T-helper 17 cell (primary cell): ENCODE measurements around the gene SPOCK1. TPM values are rescaled to one million over a fixed set of nuclear protein-coding genes. Genes with fewer than 3 reads are reported as not detected.
"Not testable (repeated sequence)": the region's sequence is repeated elsewhere in the genome, so short reads cannot be mapped to it uniquely, and the experiment has no call there.

Experiments
- ATAC-seq: fragments of 150-1000 bp; cut with Tn5 transposase; 2 replicates; pipeline ENCODE4 v1.10.0; 2021; ENCODE audit warnings: mild to moderate bottlenecking, moderate library complexity
- DNase-seq, 3 donors: peaks; one replicate each; pipeline versions ENCODE4 v3.0.0 to v3.0.0-alpha.2; 2020 to 2021
- H3K9me3 ChIP-seq: one replicate; pipeline ENCODE4 v1.7.0; 2013; ENCODE audit warnings: low read length, mild to moderate bottlenecking; ENCODE audit not compliant: control insufficient read depth, poor library complexity, severe bottlenecking
- H3K27ac Mint-ChIP-seq: one replicate; pipeline ENCODE4 v1.8.0; 2022; ENCODE audit warnings: mild to moderate bottlenecking, moderate library complexity, mixed read lengths
- H3K27me3 Mint-ChIP-seq: one replicate; pipeline ENCODE4 v1.8.0; 2022; ENCODE audit warnings: mixed read lengths
- H3K36me3 Mint-ChIP-seq: one replicate; pipeline ENCODE4 v1.8.0; 2022; ENCODE audit warnings: low read depth, mixed read lengths
- H3K4me1 Mint-ChIP-seq: one replicate; pipeline ENCODE4 v1.8.0; 2022; ENCODE audit warnings: mild to moderate bottlenecking, mixed read lengths
- H3K4me3 Mint-ChIP-seq: one replicate; pipeline ENCODE4 v1.8.0; 2022; ENCODE audit warnings: mild to moderate bottlenecking, moderate library complexity, mixed read lengths
- total RNA-seq, 4 donors: library from RNA in 2 of 4; stranded (reverse) in 2 of 4; gene quantifications; one replicate each; pipeline ENCODE4 v1.2.3 and lab custom pipeline; 2022 to 2026

The SPOCK1 gene
- total RNA-seq, 2 donors from 2014 or later: not detected

DNA sequence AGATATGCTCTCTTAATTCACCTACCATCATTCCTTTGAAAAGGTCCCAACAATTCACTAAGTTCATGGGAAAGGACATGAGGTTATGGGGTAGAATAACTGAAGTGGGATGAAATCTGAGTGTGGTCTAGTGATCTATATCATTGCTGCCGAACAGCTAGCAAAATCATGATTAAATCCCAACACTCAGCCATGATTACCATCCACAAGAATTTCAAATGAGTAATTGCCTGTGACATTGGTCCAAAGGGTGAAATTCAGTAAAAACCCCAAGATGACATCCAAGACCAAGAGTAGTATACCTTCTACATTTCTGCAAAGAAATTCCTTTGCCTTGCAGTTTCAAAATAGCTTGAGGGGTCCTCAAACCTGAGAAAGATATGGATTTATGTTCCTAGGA, 225.6 kb downstream of the SPOCK1 start:
- H3K4me1 Mint-ChIP-seq: no peaks in the 10 kb centered on the region
- ATAC-seq (no peak), DNase-seq (no peak)
- H3K27ac Mint-ChIP-seq: no peak overlapping the region
- peaks cover 10% of the 10 kb centered on the region for H3K27me3 Mint-ChIP-seq
- H3K4me3 Mint-ChIP-seq: no peak overlapping the region
- no peaks in the 10 kb centered on the region for H3K9me3 ChIP-seq
- H3K36me3 Mint-ChIP-seq: no peaks in the 10 kb centered on the region

DNA sequence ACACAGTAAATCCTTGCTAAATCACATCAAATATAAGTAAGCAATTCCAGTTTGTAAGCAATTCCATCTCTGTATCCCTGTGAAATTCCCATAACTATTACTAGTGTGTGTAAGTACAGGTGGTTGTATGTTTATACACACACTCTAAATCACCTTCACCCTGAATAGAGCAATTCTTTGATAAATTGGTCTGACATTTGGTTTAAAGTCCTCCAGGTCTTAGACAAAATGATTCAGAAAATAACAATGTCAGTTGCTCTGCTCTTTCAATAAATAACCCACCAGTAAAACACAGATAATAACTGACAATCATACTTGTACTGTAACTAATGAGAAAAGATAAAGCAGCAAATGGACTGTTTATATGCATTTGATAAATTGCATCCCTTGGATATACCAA, 226.3 kb downstream of the SPOCK1 start:
- H3K4me3 Mint-ChIP-seq: no peak overlapping the region
- ATAC-seq: no peak

DNA sequence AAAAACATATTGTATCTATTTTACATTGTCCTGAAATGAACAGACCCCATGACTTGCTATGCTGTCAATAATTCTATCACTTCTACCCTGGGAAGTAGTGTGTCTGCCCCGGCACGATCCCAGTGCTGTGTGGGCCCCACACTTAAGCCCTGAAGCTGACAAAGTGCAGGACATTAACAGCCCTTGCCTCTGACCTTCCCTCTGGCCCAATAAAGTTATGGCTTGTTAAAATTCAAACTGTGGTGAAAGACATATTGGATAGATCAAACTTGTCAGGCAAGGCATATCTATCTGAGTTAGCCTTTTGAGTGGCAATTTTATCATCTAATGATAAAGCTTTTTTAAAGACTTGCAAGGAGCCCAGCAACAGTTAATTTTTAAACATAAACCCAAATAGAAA, 229.2 kb downstream of the SPOCK1 start:
- Mint-ChIP-seq H3K27ac (no peak overlapping the region), H3K4me1 (no peaks in the 10 kb centered on the region), H3K4me3 (no peak overlapping the region), H3K27me3 (peaks cover 13% of the 10 kb centered on the region), H3K36me3 (no peaks in the 10 kb centered on the region)
- ATAC-seq (no peak), DNase-seq (no peak)
- no peaks in the 10 kb centered on the region for H3K9me3 ChIP-seq

More for the DNA sequence above, 226.3 kb downstream of the SPOCK1 start:
- no peaks in the 10 kb centered on the region for H3K9me3 ChIP-seq
- peaks cover 7% of the 10 kb centered on the region for H3K27me3 Mint-ChIP-seq
- no peak for DNase-seq
- no peaks in the 10 kb centered on the region for H3K36me3 Mint-ChIP-seq
- no peaks in the 10 kb centered on the region for H3K4me1 Mint-ChIP-seq
- H3K27ac Mint-ChIP-seq: no peak overlapping the region

DNA sequence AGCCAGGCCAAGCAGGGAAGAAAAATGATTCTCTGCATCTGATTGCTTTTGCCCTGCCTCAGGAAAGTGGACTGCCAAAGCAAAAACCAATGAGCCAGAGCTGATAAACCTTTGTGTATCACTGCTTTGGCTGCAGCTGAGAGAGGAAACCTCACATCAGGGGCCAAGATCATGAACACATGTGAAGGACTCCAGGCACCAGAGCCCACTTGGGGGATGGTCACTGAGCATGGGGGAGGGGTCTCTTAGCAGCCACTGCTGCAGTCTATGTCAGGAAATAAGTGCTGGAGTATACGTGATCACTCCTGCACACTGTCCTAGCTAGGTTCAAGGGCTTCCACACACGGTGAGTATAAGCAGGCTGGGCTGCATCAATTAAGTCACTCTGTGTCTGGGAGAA, 229.9 kb downstream of the SPOCK1 start:
- H3K4me3 Mint-ChIP-seq: no peak overlapping the region
- peaks cover 18% of the 10 kb centered on the region for H3K27me3 Mint-ChIP-seq
- H3K9me3 ChIP-seq: no peaks in the 10 kb centered on the region
- no peak overlapping the region for H3K27ac Mint-ChIP-seq
- no peaks in the 10 kb centered on the region for H3K36me3 Mint-ChIP-seq
- DNase-seq (no peak), ATAC-seq (no peak)
- H3K4me1 Mint-ChIP-seq: no peaks in the 10 kb centered on the region

DNA sequence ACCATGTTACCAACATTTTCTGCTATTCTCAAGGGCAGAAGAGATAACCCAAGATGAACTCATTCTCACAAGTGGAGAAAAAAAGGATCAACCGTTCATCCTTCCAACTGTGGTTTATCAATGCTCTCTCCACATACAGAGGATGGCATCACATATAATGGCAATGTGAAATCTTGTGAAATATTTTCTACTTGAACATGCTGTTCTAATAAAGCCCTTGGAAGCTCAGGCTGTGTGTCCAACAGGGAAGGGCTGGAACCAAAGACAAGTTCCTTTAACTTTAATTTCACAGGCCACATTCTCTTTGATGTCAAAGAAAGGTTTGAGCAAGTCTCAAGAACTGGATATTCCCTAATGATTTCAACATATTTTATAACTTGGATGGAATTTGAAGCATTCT, 230.5 kb downstream of the SPOCK1 start:
- DNase-seq: no peak
- Mint-ChIP-seq H3K4me3 (no peak overlapping the region), H3K27me3 (peaks cover 18% of the 10 kb centered on the region), H3K36me3 (no peaks in the 10 kb centered on the region), H3K4me1 (no peaks in the 10 kb centered on the region), H3K27ac (no peak overlapping the region)
- H3K9me3 ChIP-seq: no peaks in the 10 kb centered on the region
- ATAC-seq: no peak

DNA sequence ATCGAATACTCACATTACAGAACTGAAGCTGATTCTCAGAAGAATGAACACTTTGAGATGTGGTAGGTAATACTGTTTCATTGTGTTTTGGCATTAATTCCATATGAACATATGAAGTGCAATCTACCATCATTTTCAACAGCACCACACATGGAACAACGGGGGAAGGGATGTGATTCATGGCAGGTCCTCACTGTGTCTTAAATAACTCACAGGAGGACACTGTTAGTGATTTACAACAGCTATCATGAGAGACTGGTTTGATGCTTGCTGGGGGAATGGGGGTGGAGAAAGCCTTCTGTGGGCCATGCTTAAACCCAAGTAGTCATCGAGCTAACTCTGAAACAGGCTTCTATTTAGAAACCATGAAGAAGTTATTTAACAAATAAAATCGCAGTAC, 232.9 kb downstream of the SPOCK1 start:
- Mint-ChIP-seq H3K27ac (no peak overlapping the region), H3K4me3 (no peak overlapping the region), H3K4me1 (no peaks in the 10 kb centered on the region), H3K36me3 (no peaks in the 10 kb centered on the region), H3K27me3 (peaks cover 28% of the 10 kb centered on the region)
- no peak for ATAC-seq
- H3K9me3 ChIP-seq: no peaks in the 10 kb centered on the region
- no peak for DNase-seq

DNA sequence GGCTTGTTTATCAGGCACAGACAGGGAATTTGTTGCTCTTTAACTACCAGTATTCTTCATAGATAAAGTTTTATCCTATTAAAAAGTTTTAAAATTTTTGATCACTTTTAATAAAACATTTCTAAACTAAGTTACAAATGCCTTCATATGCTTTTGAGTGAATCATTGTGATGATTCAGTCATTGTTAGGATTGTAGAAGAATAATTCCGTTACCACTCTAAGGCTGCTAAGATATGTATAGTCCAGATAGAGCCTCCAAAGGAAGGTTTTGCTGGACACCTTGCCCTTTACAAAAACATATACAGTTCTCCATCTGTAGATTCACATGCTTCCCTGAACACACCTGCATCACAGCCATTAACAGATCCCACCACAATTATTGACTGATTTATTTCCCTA, 233.7 kb downstream of the SPOCK1 start:
- DNase-seq (no peak), ATAC-seq (no peak)
- no peak overlapping the region for H3K4me3 Mint-ChIP-seq
- H3K9me3 ChIP-seq: no peaks in the 10 kb centered on the region
- H3K36me3 Mint-ChIP-seq: no peaks in the 10 kb centered on the region
- H3K27me3 Mint-ChIP-seq: peaks cover 28% of the 10 kb centered on the region
- no peak overlapping the region for H3K27ac Mint-ChIP-seq
- no peaks in the 10 kb centered on the region for H3K4me1 Mint-ChIP-seq

DNA sequence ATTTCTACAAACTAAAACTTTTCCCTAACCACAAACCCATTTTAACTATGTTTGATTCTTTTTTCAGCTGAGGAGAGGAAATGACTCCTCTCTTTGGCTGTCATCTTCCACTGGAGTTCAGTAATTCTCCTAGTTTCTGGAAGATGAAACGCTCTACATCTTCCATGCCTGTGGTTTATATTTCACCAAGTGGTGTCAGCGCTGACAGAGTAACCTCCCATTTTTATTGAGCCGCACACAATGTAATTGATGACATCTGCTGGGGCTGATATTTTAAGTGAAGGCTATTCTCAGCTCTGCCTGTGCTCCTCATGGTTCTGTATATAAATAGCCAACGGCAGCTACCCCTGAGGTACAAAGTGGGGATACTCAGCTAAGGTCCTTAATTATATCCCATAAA, 234.6 kb downstream of the SPOCK1 start:
- Mint-ChIP-seq H3K36me3 (no peaks in the 10 kb centered on the region), H3K27ac (no peak overlapping the region), H3K27me3 (peaks cover 28% of the 10 kb centered on the region), H3K4me3 (no peak overlapping the region), H3K4me1 (no peaks in the 10 kb centered on the region)
- DNase-seq (no peak), ATAC-seq (no peak)
- H3K9me3 ChIP-seq: no peaks in the 10 kb centered on the region

DNA sequence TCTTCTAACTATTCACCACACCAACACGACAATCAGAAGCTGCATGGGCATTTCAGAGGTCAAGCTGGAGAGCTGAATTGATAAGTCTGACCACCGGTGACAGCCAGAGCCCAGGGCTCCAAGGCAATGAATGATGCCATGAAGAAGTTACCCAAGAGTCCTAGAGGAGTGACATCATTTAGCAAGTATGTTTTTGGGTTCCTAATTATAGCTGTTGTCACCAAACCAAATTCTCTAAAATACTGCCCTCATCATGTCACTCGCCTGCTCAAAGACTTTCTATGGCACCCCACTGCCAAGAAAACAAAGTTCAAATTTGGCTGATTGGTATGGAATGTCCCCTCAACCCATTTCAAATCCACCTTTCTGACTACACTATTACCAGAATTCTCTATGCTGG, 235.1 kb downstream of the SPOCK1 start:
- H3K27me3 Mint-ChIP-seq: peaks cover 28% of the 10 kb centered on the region
- no peak for ATAC-seq
- no peak overlapping the region for H3K4me3 Mint-ChIP-seq
- DNase-seq: no peak
- H3K9me3 ChIP-seq: no peaks in the 10 kb centered on the region
- no peaks in the 10 kb centered on the region for H3K36me3 Mint-ChIP-seq
- no peaks in the 10 kb centered on the region for H3K4me1 Mint-ChIP-seq
- no peak overlapping the region for H3K27ac Mint-ChIP-seq

DNA sequence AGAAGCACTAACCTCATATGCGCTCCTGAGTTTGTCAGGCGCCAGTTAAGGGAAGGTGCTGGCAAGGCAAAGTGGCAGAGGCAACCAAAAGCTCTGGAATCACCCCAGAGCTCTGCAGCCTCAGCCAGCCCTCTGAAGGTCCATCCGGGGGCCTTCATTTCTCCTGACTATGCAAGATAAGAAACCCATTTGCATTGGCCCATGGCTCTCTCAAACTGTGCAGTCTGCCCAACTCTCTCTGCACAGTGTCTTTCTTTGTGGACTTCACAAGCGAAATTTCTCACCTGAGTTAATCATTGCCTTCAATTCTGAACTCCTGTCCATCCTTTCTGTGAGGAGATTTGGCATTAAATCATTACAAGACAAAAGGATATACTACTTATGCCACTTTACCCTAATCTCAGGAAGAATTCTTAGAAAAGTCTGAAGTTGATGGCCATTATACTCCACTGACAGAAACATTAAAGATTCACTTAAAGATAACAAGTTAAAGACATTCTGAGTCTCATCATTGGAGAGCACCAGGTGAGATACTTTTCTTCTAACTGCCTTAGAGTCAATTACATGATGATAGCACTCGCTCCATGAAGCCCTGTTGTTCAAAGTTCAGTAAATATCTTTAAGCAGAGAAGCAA, 235.6 kb downstream of the SPOCK1 start:
- H3K36me3 Mint-ChIP-seq: no peaks in the 10 kb centered on the region
- ATAC-seq (no peak), DNase-seq (no peak)
- no peaks in the 10 kb centered on the region for H3K4me1 Mint-ChIP-seq
- peaks cover 28% of the 10 kb centered on the region for H3K27me3 Mint-ChIP-seq
- no peak overlapping the region for H3K4me3 Mint-ChIP-seq
- no peak overlapping the region for H3K27ac Mint-ChIP-seq
- H3K9me3 ChIP-seq: no peaks in the 10 kb centered on the region

DNA sequence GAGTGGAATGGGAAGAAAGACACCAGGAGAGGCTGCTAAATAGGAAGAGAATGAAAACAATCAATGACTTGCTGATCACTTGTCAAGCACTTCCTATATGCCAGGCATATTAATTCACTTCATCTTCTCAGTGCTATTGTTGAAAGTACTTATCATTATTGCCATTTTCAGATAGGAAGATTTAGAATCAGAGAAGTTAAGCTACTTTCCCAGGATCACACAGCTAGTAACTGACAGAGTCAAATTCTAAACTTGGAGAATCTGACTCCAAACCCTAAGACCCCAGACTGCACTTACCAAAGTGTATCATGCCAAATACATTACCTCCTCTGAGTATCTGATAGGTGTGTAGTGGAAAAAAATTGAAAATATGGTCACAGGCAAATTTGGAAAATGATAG, 236.3 kb downstream of the SPOCK1 start:
- DNase-seq: no peak
- Mint-ChIP-seq H3K4me1 (no peaks in the 10 kb centered on the region), H3K36me3 (no peaks in the 10 kb centered on the region), H3K4me3 (no peak overlapping the region), H3K27ac (no peak overlapping the region), H3K27me3 (peaks cover 28% of the 10 kb centered on the region)
- no peak for ATAC-seq
- H3K9me3 ChIP-seq: no peaks in the 10 kb centered on the region

DNA sequence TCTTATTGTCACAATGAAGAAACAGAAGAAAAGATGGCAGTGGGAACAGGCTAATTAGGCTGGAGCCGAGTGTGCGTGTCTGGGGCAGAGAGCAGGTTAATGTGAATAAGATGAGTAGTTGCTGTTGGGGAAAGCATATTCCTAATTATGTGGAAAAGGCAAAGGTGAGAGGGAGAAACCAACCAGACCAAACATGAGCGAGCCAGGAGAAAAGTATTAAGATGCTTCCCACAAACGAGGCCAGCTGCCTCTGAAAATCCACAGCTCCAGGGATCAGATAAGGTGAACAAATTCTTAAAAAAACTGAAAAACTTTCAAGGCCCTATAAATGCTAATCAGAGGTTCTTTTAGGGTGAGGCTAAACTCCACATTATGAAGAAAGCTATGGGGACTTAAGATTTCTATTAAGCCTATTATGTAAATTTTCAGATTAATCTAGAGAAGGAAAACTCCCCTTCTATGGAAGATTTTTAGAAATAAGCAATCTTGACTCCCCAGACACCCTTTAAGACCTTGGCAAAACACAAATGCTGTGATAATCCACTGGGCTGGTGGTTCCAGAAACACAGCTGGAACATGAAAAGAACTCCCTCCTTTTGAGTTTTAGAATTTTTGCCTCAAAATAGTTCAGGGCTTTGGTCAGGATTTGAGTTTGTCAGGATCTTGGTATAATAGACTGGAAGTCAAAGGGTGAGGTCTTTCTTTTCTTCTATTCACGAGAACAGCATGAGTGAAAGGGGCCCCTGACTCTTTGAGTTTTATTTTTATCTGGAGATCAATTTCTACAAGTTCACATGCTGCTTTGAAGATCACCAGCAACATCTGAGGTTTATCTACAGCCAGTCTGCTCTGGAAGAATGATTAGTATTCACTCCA, 238.1 kb downstream of the SPOCK1 start:
- DNase-seq: no peak
- Mint-ChIP-seq H3K27ac (no peak overlapping the region), H3K27me3 (peaks cover 25% of the 10 kb centered on the region), H3K36me3 (no peaks in the 10 kb centered on the region), H3K4me1 (no peaks in the 10 kb centered on the region), H3K4me3 (no peak overlapping the region)
- no peak for ATAC-seq
- H3K9me3 ChIP-seq: no peaks in the 10 kb centered on the region

DNA sequence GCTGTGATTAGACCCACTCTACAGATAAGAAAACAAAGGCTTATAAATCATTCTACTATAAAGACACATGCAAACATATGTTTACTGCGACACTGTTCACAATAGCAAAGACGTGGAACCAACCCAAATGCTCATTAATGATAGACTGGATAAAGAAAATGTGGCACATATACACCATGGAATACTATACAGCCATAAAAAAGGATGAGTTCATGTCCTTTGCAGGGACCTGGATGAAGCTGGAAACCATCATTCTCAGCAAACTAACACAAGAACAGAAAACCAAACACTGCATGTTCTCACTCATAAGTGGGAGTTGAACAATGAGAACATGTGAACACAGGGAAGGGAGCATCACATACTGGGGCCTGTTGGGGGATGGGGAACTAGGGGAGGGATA, 240.0 kb downstream of the SPOCK1 start:
- H3K9me3 ChIP-seq, ATAC-seq, DNase-seq, H3K4me3 Mint-ChIP-seq, H3K27ac Mint-ChIP-seq, H3K36me3 Mint-ChIP-seq, H3K4me1 Mint-ChIP-seq: not testable (repeated sequence)
- H3K27me3 Mint-ChIP-seq: peaks cover 18% of the 10 kb centered on the region
